Progenitor cell of endocrine pancreas (in vitro differentiated cells): Measurements from ENCODE around the gene FIGLA. TPM values are rescaled to one million over a fixed set of nuclear protein-coding genes. Genes with fewer than 3 reads are reported as not detected.

Experiments used
- DNase-seq: peaks from one replicate; pipeline ENCODE4 v3.0.0; 2021; ENCODE audit warnings: low spot score; ENCODE audit not compliant: unreplicated experiment
- H3K27ac Mint-ChIP-seq: 2 replicates; pipeline ENCODE4 v1.8.0; 2021; ENCODE audit warnings: mild to moderate bottlenecking, moderate library complexity, mixed read lengths
- H3K27me3 Mint-ChIP-seq: 2 replicates; pipeline ENCODE4 v1.8.0; 2021; ENCODE audit warnings: mixed read lengths
- H3K36me3 Mint-ChIP-seq: 2 replicates; pipeline ENCODE4 v1.8.0; 2022; ENCODE audit warnings: mixed read lengths; ENCODE audit not compliant: insufficient read depth
- H3K4me1 Mint-ChIP-seq: 2 replicates; pipeline ENCODE4 v1.8.0; 2021; ENCODE audit warnings: low read depth, mixed read lengths
- H3K4me3 Mint-ChIP-seq: 2 replicates; pipeline ENCODE4 v1.8.0; 2021; ENCODE audit warnings: low read depth, mild to moderate bottlenecking, moderate library complexity, mixed read lengths
- H3K9me3 Mint-ChIP-seq: 2 replicates; pipeline ENCODE4 v1.8.0; 2021; ENCODE audit warnings: low read depth, mixed read lengths
- CTCF ChIP-seq: fragments of 200-600 bp; sonication (generic); IDR thresholded peaks from one replicate; pipeline ENCODE4 v1.5.0; 2021; ENCODE audit warnings: antibody characterized with exemption, mild to moderate bottlenecking; ENCODE audit not compliant: unreplicated experiment
- total RNA-seq: library from RNA; stranded (reverse); gene quantifications from 2 replicates; pipeline ENCODE4 v1.2.1, GENCODE V29; 2021

Gene FIGLA
- total RNA-seq, 1 donor from 2014 or later: not detected

DNA sequence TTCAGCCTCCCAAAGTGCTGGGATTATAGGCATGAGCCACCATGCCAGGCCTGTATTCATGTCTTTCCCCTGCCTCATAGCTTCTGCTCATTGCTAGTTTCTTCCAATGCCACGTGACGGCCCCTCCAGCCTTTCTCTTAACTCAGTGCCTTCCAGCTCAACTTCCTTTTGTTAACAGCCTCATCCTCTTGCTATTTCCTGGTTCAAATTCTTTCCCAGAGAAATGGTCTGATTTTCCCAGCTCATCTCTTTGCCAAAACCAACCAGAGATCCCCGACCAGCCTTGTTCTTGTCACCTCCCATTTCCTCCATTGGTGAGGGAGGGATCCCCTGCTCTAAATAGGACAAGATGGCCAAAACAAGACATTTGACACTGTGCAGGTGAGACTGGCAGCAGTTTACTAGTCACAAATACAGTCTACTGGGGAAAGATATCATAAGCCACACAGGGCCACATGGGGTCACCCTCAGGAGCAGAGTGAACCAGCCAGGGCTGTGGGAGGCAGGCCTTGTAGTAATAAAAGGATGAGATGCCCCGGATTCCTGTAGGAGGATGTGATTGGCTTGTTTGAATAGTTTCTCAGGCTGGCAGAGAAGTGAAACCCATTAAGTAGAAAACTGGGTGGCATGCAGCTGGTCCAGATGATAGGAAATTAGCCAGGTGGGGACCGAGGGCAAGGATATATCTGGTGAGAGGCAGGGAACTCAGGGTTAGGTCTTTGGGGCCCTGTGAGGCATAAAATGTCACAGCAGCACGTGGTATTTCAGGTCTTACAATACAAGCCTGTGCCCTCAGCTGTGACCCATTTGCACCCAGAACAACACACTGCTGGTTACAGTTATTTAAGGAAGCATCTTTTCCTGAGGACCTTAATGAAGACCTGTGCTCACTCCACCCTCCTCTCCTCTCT is 38.7 kb upstream of the FIGLA start:
- Mint-ChIP-seq H3K27me3 (peaks cover 38% of the 10 kb centered on the region), H3K4me3 (no peak overlapping the region), H3K36me3 (no peaks in the 10 kb centered on the region), H3K9me3 (no peaks in the 10 kb centered on the region), H3K4me1 (no peaks in the 10 kb centered on the region), H3K27ac (no peak overlapping the region)
- DNase-seq: no peak
- TF ChIP-seq CTCF: no peak

GRCh38 chr2:70828115-70828514 is 37.7 kb upstream of the FIGLA start:
- DNase-seq: no peak
- peaks cover 38% of the 10 kb centered on the region for H3K27me3 Mint-ChIP-seq
- no peak for TF ChIP-seq CTCF

DNA sequence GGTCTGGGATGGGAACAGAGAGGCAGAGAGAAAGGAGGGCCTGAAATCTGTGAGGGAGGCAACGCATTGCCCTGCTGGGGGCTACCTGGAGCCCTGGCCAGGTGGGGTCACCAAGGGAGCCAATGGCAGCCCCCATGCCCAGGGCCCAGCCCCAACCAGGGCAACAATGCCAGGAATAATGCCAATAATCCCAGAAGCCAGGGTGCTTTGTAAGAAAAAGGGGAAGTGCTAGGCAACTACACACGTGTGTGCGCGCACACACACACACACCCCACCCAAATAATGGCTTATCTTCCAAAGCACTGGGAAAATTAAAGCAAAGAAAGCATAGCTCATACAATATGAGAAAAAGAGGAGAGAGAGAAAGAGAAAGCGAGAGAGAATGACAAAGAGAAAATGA is 36.9 kb upstream of the FIGLA start:
- DNase-seq: no peak
- Mint-ChIP-seq H3K4me3 (no peak overlapping the region), H3K27ac (no peak overlapping the region), H3K9me3 (no peaks in the 10 kb centered on the region), H3K36me3 (no peaks in the 10 kb centered on the region), H3K27me3 (peaks cover 42% of the 10 kb centered on the region), H3K4me1 (no peaks in the 10 kb centered on the region)
- no peak for TF ChIP-seq CTCF

More at GRCh38 chr2:70828115-70828514, 37.7 kb upstream of the FIGLA start:
- H3K4me1 Mint-ChIP-seq: no peaks in the 10 kb centered on the region
- no peak overlapping the region for H3K4me3 Mint-ChIP-seq
- H3K27ac Mint-ChIP-seq: no peak overlapping the region
- H3K36me3 Mint-ChIP-seq: no peaks in the 10 kb centered on the region
- H3K9me3 Mint-ChIP-seq: no peaks in the 10 kb centered on the region

- Mint-ChIP-seq H3K27me3 (peaks cover 41% of the 10 kb centered on the region), H3K4me3 (no peak overlapping the region), H3K4me1 (no peaks in the 10 kb centered on the region), H3K9me3 (no peaks in the 10 kb centered on the region), H3K27ac (no peak overlapping the region), H3K36me3 (no peaks in the 10 kb centered on the region)
- DNase-seq: no peak
- TF ChIP-seq CTCF: no peak
Measured at GRCh38 chr2:70826696-70827350, 36.4 kb upstream of the FIGLA start.

DNA sequence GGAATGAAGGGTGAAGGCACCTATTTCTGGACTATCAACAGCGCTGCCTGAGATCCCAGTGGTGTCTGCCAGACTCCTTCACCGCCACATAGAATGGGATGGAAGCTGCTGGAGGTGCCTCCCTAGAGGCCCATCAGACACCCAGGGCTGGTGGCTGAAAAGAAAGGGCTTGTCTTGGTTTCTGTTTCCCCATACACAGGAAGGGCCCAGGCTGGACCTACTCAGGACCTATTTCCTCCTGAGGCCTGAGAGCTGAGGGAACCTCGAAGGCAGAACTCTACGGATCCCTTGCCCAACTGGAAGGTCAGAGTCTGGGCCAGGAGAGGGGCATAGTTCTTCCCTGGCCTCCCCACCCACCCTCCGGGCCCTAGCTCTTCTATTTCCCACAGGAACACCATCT is 32.8 kb upstream of the FIGLA start:
- no peak overlapping the region for H3K27ac Mint-ChIP-seq
- H3K9me3 Mint-ChIP-seq: no peaks in the 10 kb centered on the region
- TF ChIP-seq CTCF: no peak
- H3K4me3 Mint-ChIP-seq: no peak overlapping the region
- peaks cover 41% of the 10 kb centered on the region for H3K27me3 Mint-ChIP-seq
- no peak for DNase-seq
- no peaks in the 10 kb centered on the region for H3K4me1 Mint-ChIP-seq
- H3K36me3 Mint-ChIP-seq: no peaks in the 10 kb centered on the region
